RWPE1 (cell line): ENCODE data around the gene PCYT2.
A peak's percentile ranks its signal among the peaks of the same experiment; 100 is the strongest.

Source experiments
- CTCF ChIA-PET: fragments of 350-600 bp; sonication (Branson Sonifier 250); formaldehyde crosslinking; extraction: SDS; loops from one replicate; lab custom pipeline; 2021; lab: Yijun Ruan, JAX
- POLR2A ChIA-PET: fragments of 400-600 bp; formaldehyde crosslinking; extraction: SDS; loops from one replicate; lab custom pipeline; 2020; ENCODE audit warnings: antibody characterized with exemption; ENCODE audit not compliant: low non-redundant PET; lab: Yijun Ruan, JAX
- DNase-seq: peaks from one replicate; pipeline ENCODE4 v3.0.0; 2012; ENCODE audit warnings: low spot score
- H3K27ac ChIP-seq: fragments of 450-650 bp; 2 replicates; pipeline ENCODE4 v1.5.1; 2017
- CTCF ChIP-seq: fragments of 450-650 bp; conservative IDR thresholded peaks from 2 replicates; pipeline ENCODE4 v1.5.1; 2017; ENCODE audit warnings: low read depth, mild to moderate bottlenecking

The PCYT2 gene

GRCh38 chr17:81913394-81914102, 2.3 kb upstream of the PCYT2 start:
- DNase-seq, result peak; percentile 38
- H3K27ac ChIP-seq, result peak overlapping the region; percentile 98
- ChIA-PET CTCF (interaction anchor here (0.5 to 1.3 kb wide), 5 partner anchors 10 to 182 kb away, joined by 3 to 6 read pairs (median 3); no protein-coding TSS in a partner anchor), POLR2A (no interaction called here)
- no peak for TF ChIP-seq CTCF

GRCh38 chr17:81912441-81913309, 1.5 kb upstream of the PCYT2 start:
- ChIA-PET POLR2A (interaction anchor here (0.5 kb wide), 1 partner anchor 43 kb away, joined by 4 read pairs; no protein-coding TSS in a partner anchor), CTCF (interaction anchor here (0.6 to 1.3 kb wide), 8 partner anchors 11 to 254 kb away, joined by 3 to 6 read pairs (median 3); no protein-coding TSS in a partner anchor)
- TF ChIP-seq CTCF, result peak; percentile 23; the same call in 1 of the 2 replicates
- peak overlapping the region; percentile 98 for H3K27ac ChIP-seq
- DNase-seq, result peak; percentile 75

GRCh38 chr17:81911969-81912368, 770 bp upstream of the PCYT2 start:
- H3K27ac ChIP-seq, result peak overlapping the region; percentile 98
- TF ChIP-seq CTCF, result no peak
- ChIA-PET POLR2A (no interaction called here), CTCF (interaction anchor here (0.6 to 1.3 kb wide), 4 partner anchors 16 to 87 kb away, joined by 3 to 6 read pairs (median 4); no protein-coding TSS in a partner anchor)
- DNase-seq, result no peak

- no peak for TF ChIP-seq CTCF
- ChIA-PET POLR2A (no interaction called here), CTCF (interaction anchor here (0.9 to 1.0 kb wide), 2 partner anchors 13 to 120 kb away, joined by 3 read pairs; no protein-coding TSS in a partner anchor)
- H3K27ac ChIP-seq, result peak overlapping the region; percentile 98
- no peak for DNase-seq
These were observed 341 bp downstream of the PCYT2 start for GRCh38 chr17:81910840-81911276.

GRCh38 chr17:81909966-81910839, 996 bp downstream of the PCYT2 start:
- CTCF ChIA-PET, result interaction anchor here (0.9 to 1.0 kb wide), 2 partner anchors 12 to 120 kb away, joined by 3 read pairs; no protein-coding TSS in a partner anchor
- H3K27ac ChIP-seq, result peak overlapping the region; percentile 98

More at GRCh38 chr17:81909966-81910839, 996 bp downstream of the PCYT2 start:
- no peak for TF ChIP-seq CTCF
- DNase-seq, result no peak
- POLR2A ChIA-PET, result no interaction called here
